ENCODE measurements around the gene PHLDA3.

PHLDA3 gene

DNA sequence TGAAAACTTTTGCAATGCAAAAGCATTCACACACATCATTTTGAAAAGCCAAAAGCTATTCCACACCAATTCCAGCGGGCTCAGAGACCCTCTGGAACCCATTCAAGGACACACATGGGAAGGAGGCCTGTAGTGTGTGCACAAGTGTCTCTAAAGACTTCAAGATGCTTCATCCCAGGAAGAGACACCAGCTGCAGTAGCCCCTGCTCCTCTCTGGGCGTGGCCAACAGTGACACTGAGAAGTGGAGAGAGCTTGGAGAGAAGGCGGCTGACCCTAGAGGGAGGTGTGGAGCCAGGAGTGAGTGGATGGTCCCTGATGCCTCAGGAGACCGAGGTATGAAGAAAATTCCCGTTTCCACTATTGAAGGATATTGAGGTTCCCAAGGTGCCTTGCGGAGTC lies 32.6 kb downstream of the PHLDA3 start:
- Histone ChIP-seq H3K27ac (ENCODE audit: low read depth, low read length) (no peak overlapping the region), H3K27me3 (ENCODE audit: control insufficient read depth in 1 of 2, insufficient read depth in 2 of 2, low read length in 2 of 2) (peaks cover 0 to 4% of the 10 kb centered on the region in 2 donors), H3K9me3 (ENCODE audit: control insufficient read depth in 1 of 2, low read length in 2 of 2) (no peaks in the 10 kb centered on the region), H3K9ac (ENCODE audit: low read depth in 1 of 2, low read length in 2 of 2) (no peak overlapping the region), H3K4me1 (ENCODE audit: control insufficient read depth in 1 of 2, insufficient read depth in 2 of 2, low read length in 2 of 2) (peaks cover 0 to 4% of the 10 kb centered on the region in 2 donors), H3K4me3 (ENCODE audit: low read depth in 1 of 2, low read length in 2 of 2) (no peak overlapping the region), H3K36me3 (ENCODE audit: control insufficient read depth in 1 of 2, insufficient read depth in 2 of 2, low read length in 2 of 2) (no peaks in the 10 kb centered on the region)

DNA sequence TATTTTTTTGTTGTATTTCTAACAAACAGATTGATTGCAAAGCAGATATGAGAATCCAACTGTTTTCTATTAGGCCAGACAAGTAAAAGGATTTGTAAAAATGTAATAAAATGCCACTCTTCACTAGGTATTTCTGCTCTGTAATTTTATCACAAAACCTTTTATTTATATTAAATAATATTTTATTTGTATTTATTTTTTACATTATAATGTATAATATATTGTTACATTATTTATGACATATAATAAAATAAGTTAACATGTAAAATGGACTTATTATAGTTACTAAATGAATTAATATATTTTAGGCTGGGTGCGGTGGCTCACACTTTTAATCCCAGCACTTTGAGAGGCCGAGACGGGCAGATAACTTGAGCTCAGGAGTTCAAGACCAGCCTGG lies 34.7 kb downstream of the PHLDA3 start:
- H3K36me3 ChIP-seq (ENCODE audit: control insufficient read depth in 1 of 2, insufficient read depth in 2 of 2, low read length in 2 of 2) = no peaks in the 10 kb centered on the region
- peaks cover 0 to 4% of the 10 kb centered on the region in 2 donors for H3K4me1 ChIP-seq (ENCODE audit: control insufficient read depth in 1 of 2, insufficient read depth in 2 of 2, low read length in 2 of 2)
- H3K9ac ChIP-seq (ENCODE audit: low read depth in 1 of 2, low read length in 2 of 2) = no peak overlapping the region
- no peak overlapping the region for H3K27ac ChIP-seq (ENCODE audit: low read depth, low read length)
- no peaks in the 10 kb centered on the region for H3K9me3 ChIP-seq (ENCODE audit: control insufficient read depth in 1 of 2, low read length in 2 of 2)
- H3K27me3 ChIP-seq (ENCODE audit: control insufficient read depth in 1 of 2, insufficient read depth in 2 of 2, low read length in 2 of 2) = peaks cover 0 to 4% of the 10 kb centered on the region in 2 donors
- no peak overlapping the region for H3K4me3 ChIP-seq (ENCODE audit: low read depth in 1 of 2, low read length in 2 of 2)

DNA sequence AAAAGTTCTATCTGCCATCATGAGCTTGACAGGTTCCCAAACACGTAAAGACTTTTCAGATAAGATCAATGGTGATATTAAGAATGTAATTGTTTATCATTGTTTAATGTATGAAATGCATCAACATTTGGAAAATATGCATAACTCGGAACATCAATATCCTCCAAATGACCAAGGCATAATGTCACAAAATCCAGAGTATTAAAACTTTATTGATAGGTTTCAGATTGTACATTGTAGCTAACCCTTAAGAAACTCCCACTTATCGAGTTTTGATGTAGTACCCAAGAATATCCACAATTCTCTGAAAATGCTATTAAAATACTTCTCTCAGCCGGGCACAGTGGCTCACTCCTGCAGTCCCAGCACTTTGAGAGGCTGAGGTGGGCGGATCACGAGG lies 35.4 kb downstream of the PHLDA3 start:
- peaks cover 0 to 4% of the 10 kb centered on the region in 2 donors for H3K4me1 ChIP-seq (ENCODE audit: control insufficient read depth in 1 of 2, insufficient read depth in 2 of 2, low read length in 2 of 2)
- peaks cover 0 to 4% of the 10 kb centered on the region in 2 donors for H3K27me3 ChIP-seq (ENCODE audit: control insufficient read depth in 1 of 2, insufficient read depth in 2 of 2, low read length in 2 of 2)
- H3K36me3 ChIP-seq (ENCODE audit: control insufficient read depth in 1 of 2, insufficient read depth in 2 of 2, low read length in 2 of 2) = no peaks in the 10 kb centered on the region
- H3K27ac ChIP-seq (ENCODE audit: low read depth, low read length) = no peak overlapping the region
- no peak overlapping the region for H3K4me3 ChIP-seq (ENCODE audit: low read depth in 1 of 2, low read length in 2 of 2)
- no peak overlapping the region for H3K9ac ChIP-seq (ENCODE audit: low read depth in 1 of 2, low read length in 2 of 2)
- H3K9me3 ChIP-seq (ENCODE audit: control insufficient read depth in 1 of 2, low read length in 2 of 2) = no peaks in the 10 kb centered on the region

DNA sequence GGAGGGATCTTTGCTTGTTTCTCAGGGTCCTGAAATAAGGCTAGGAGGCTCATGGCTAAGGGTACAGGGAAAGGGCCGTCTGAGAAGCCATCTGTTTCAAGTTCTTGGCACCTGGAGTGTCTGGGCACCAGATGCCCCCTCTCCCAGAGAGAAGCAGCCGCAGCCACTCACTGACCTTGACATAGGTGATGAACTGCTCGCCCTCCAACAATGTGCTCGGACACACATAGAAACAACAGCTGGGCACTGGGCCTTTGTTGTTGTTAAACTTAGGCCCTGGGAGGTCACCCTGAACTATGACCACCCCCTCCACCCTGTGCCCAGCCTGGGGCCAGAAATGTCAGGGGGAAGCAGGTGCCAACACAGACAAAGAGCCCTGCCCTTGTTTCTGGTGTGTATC lies 38.2 kb downstream of the PHLDA3 start:
- Histone ChIP-seq H3K4me1 (ENCODE audit: control insufficient read depth in 1 of 2, insufficient read depth in 2 of 2, low read length in 2 of 2) (peaks cover 0 to under 1% of the 10 kb centered on the region in 2 donors), H3K9me3 (ENCODE audit: control insufficient read depth in 1 of 2, low read length in 2 of 2) (no peaks in the 10 kb centered on the region), H3K27me3 (ENCODE audit: control insufficient read depth in 1 of 2, insufficient read depth in 2 of 2, low read length in 2 of 2) (no peaks in the 10 kb centered on the region), H3K36me3 (ENCODE audit: control insufficient read depth in 1 of 2, insufficient read depth in 2 of 2, low read length in 2 of 2) (no peaks in the 10 kb centered on the region), H3K27ac (ENCODE audit: low read depth, low read length) (no peak overlapping the region), H3K4me3 (ENCODE audit: low read depth in 1 of 2, low read length in 2 of 2) (no peak overlapping the region), H3K9ac (ENCODE audit: low read depth in 1 of 2, low read length in 2 of 2) (no peak overlapping the region)

DNA sequence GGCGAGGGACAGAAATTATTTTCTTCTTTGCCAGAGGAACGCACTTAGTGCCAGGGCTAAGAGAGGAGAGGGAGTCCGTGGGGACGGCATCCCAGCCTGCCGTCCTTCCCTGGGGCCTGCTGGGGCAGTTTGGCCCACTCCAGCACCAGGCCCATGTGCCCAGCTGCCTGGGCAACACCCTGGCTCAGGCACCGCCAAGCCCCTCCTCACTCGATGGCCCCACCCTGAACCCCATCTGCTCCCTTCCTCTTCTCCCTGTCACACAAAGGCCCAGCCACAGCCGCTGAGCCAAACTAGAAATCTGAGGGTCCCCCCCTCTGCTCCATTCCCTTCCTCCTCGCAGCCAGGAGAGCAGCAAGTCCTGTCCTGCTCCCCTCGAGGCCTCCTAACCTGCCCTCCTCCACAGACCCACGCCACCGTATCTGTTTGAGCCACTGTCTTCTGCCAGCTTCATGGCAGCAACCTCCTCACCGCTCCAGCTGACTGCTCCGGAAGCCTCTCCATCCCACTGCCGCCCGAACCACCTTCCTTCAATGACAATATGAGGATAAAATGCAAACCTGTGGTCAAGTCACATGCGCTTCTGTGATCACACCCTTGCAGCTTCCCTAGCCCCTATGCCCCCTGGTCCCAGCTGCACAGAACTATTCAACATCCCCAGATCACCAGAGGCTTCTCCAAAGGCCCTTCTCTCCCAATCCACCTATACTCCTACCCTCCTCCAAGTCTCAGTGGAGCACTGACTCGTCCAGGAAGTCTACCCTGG lies 39.1 kb downstream of the PHLDA3 start:
- Histone ChIP-seq H3K4me3 (ENCODE audit: low read depth in 1 of 2, low read length in 2 of 2) (no peak overlapping the region), H3K27ac (ENCODE audit: low read depth, low read length) (no peak overlapping the region), H3K9ac (ENCODE audit: low read depth in 1 of 2, low read length in 2 of 2) (no peak overlapping the region), H3K9me3 (ENCODE audit: control insufficient read depth in 1 of 2, low read length in 2 of 2) (no peaks in the 10 kb centered on the region), H3K36me3 (ENCODE audit: control insufficient read depth in 1 of 2, insufficient read depth in 2 of 2, low read length in 2 of 2) (no peaks in the 10 kb centered on the region), H3K4me1 (ENCODE audit: control insufficient read depth in 1 of 2, insufficient read depth in 2 of 2, low read length in 2 of 2) (no peaks in the 10 kb centered on the region), H3K27me3 (ENCODE audit: control insufficient read depth in 1 of 2, insufficient read depth in 2 of 2, low read length in 2 of 2) (no peaks in the 10 kb centered on the region)

DNA sequence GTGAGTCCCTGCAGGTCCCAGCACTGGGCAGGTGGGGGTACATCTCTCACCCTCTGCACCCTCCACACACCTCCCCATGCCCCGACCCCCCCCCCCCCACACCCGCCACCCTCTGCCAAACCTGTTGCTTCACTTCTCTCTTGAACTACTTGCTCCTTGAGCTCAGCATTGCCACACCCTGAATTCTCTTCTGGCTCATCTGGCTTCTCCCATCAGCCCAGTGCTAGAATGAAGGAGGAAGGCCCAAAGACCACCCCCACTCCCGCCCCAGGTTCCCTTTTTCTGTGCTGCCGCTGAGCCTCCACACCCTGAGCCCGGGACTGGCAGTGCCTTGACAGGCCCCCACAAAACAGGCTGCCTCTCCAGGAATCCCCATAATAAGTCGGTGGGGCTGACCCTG lies 41.0 kb downstream of the PHLDA3 start:
- Histone ChIP-seq H3K9me3 (ENCODE audit: control insufficient read depth in 1 of 2, low read length in 2 of 2) (no peaks in the 10 kb centered on the region), H3K36me3 (ENCODE audit: control insufficient read depth in 1 of 2, insufficient read depth in 2 of 2, low read length in 2 of 2) (no peaks in the 10 kb centered on the region), H3K4me3 (ENCODE audit: low read depth in 1 of 2, low read length in 2 of 2) (no peak overlapping the region), H3K27me3 (ENCODE audit: control insufficient read depth in 1 of 2, insufficient read depth in 2 of 2, low read length in 2 of 2) (no peaks in the 10 kb centered on the region), H3K27ac (ENCODE audit: low read depth, low read length) (no peak overlapping the region), H3K9ac (ENCODE audit: low read depth in 1 of 2, low read length in 2 of 2) (no peak overlapping the region), H3K4me1 (ENCODE audit: control insufficient read depth in 1 of 2, insufficient read depth in 2 of 2, low read length in 2 of 2) (no peaks in the 10 kb centered on the region)

DNA sequence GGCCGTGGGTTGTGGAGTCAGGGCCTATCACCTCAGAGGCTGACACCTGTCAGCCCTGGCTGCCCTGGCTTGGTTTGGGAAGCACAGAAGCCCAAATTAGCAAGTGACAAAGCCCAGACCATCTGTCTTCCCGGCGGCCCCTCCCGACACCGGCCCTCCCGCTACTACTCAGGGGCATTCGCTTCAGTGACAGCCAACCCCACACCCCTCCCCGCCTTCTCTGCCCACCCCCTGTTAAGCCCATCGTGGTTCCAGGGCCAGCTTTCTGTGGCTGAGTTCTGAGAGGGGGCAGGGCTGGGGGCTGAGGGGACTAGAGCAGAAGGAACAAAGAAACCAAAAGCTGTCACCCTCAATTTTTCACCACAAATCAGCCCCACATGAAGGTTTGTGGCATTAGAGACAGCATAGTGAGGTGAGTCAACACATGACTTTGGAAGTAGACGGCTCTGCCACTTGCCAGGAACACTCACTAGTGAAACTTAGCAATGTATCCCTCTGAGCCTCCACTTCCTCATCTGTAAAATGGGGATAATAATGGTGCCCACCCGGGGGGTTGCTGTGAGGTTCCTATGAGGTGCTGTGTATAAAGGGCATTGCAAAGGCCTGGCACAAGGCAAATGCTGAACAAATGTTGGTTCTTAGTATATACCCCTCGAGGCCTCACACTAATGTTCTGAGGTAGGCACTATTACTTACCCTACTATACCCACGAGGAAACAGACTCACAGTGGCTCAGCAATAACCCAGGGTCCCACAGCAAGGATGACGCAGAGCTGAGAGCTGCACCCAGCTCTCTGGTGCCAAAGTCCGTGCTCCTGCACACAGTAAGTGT lies 42.3 kb downstream of the PHLDA3 start:
- Histone ChIP-seq H3K36me3 (ENCODE audit: control insufficient read depth in 1 of 2, insufficient read depth in 2 of 2, low read length in 2 of 2) (no peaks in the 10 kb centered on the region), H3K27me3 (ENCODE audit: control insufficient read depth in 1 of 2, insufficient read depth in 2 of 2, low read length in 2 of 2) (no peaks in the 10 kb centered on the region), H3K9me3 (ENCODE audit: control insufficient read depth in 1 of 2, low read length in 2 of 2) (no peaks in the 10 kb centered on the region), H3K4me1 (ENCODE audit: control insufficient read depth in 1 of 2, insufficient read depth in 2 of 2, low read length in 2 of 2) (no peaks in the 10 kb centered on the region), H3K27ac (ENCODE audit: low read depth, low read length) (no peak overlapping the region), H3K4me3 (ENCODE audit: low read depth in 1 of 2, low read length in 2 of 2) (no peak overlapping the region), H3K9ac (ENCODE audit: low read depth in 1 of 2, low read length in 2 of 2) (no peak overlapping the region)

DNA sequence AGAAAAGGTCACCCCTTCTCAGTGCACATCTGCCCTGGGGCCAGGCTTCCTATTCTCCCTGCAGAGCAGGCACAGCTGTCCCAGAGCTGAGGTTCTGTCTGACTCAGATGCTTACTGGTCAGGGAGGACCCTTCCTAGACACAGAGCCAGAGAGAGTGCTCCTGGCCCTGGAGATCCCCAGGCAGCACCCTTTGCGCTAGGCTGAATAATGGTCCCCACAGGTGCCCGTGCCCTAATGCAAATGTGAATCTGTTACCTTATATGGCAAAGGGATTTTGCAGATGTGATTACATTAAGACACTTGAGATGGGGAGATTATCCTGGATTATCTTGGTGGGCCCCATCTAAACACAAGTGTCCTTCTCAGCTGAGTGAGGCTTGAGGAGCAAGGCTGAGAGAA lies 44.8 kb downstream of the PHLDA3 start:
- H3K27me3 ChIP-seq (ENCODE audit: control insufficient read depth in 1 of 2, insufficient read depth in 2 of 2, low read length in 2 of 2) = no peaks in the 10 kb centered on the region
- no peaks in the 10 kb centered on the region for H3K9me3 ChIP-seq (ENCODE audit: control insufficient read depth in 1 of 2, low read length in 2 of 2)
- no peaks in the 10 kb centered on the region for H3K4me1 ChIP-seq (ENCODE audit: control insufficient read depth in 1 of 2, insufficient read depth in 2 of 2, low read length in 2 of 2)
- H3K27ac ChIP-seq (ENCODE audit: low read depth, low read length) = no peak overlapping the region
- no peak overlapping the region for H3K4me3 ChIP-seq (ENCODE audit: low read depth in 1 of 2, low read length in 2 of 2)
- H3K36me3 ChIP-seq (ENCODE audit: control insufficient read depth in 1 of 2, insufficient read depth in 2 of 2, low read length in 2 of 2) = no peaks in the 10 kb centered on the region
- H3K9ac ChIP-seq (ENCODE audit: low read depth in 1 of 2, low read length in 2 of 2) = no peak overlapping the region

DNA sequence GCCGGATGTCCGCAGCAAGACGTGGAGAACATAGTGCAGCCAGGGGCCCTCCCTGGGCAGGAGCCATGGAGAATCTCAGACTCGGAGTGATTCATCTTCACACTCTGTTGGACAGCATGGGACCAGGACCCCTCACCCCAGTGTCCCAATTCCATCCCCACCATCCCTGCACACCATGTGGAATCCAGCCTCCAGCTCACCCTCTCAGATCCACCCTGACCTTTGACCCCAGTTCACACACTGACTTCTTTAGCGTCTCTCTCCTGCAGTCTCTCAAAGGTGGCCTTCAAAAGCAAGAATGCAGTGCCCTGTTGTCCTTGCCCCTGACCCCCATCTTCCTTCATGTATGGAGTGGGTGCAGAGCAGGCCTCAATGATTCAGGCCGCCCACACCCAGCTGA lies 45.3 kb downstream of the PHLDA3 start:
- Histone ChIP-seq H3K36me3 (ENCODE audit: control insufficient read depth in 1 of 2, insufficient read depth in 2 of 2, low read length in 2 of 2) (no peaks in the 10 kb centered on the region), H3K27ac (ENCODE audit: low read depth, low read length) (no peak overlapping the region), H3K9me3 (ENCODE audit: control insufficient read depth in 1 of 2, low read length in 2 of 2) (no peaks in the 10 kb centered on the region), H3K4me1 (ENCODE audit: control insufficient read depth in 1 of 2, insufficient read depth in 2 of 2, low read length in 2 of 2) (no peaks in the 10 kb centered on the region), H3K27me3 (ENCODE audit: control insufficient read depth in 1 of 2, insufficient read depth in 2 of 2, low read length in 2 of 2) (no peaks in the 10 kb centered on the region), H3K9ac (ENCODE audit: low read depth in 1 of 2, low read length in 2 of 2) (no peak overlapping the region), H3K4me3 (ENCODE audit: low read depth in 1 of 2, low read length in 2 of 2) (no peak overlapping the region)

DNA sequence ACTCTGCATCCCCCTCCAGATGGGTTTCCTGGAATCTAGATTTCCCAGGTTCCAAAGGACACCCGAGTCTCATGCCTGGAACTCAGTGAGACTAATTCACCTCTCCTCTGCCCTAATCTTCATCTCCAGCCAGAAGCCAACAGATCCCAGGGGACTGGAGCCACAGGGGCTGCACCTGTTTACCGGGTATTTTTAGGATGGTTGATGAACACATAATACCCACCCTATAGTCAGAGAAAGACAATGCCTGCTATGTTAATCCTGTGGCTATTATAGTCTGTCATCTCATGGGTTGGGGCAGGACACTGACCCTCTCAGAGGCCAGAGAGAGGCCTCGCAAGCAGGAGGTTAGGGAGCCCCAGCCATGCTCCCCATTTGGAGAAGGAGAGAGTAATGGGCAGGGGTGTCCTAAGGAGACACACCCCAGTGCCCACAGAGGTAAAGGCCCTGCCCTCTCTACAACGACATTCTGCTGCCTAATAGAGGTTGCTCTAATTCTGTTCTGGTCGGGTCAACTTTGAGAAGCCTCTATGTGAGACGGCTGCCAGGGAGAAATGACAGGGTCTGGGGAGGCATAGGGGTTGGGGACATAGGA lies 46.5 kb downstream of the PHLDA3 start:
- H3K36me3 ChIP-seq (ENCODE audit: control insufficient read depth in 1 of 2, insufficient read depth in 2 of 2, low read length in 2 of 2) = no peaks in the 10 kb centered on the region
- H3K27me3 ChIP-seq (ENCODE audit: control insufficient read depth in 1 of 2, insufficient read depth in 2 of 2, low read length in 2 of 2) = no peaks in the 10 kb centered on the region
- no peak overlapping the region for H3K27ac ChIP-seq (ENCODE audit: low read depth, low read length)
- no peaks in the 10 kb centered on the region for H3K4me1 ChIP-seq (ENCODE audit: control insufficient read depth in 1 of 2, insufficient read depth in 2 of 2, low read length in 2 of 2)
- H3K9me3 ChIP-seq (ENCODE audit: control insufficient read depth in 1 of 2, low read length in 2 of 2) = no peaks in the 10 kb centered on the region
- H3K9ac ChIP-seq (ENCODE audit: low read depth in 1 of 2, low read length in 2 of 2) = no peak overlapping the region
- H3K4me3 ChIP-seq (ENCODE audit: low read depth in 1 of 2, low read length in 2 of 2) = no peak overlapping the region

All from duodenal mucosa (tissue), 2 donors.